ENCODE results near the gene LYPD5.
"Not testable (repeated sequence)": the region's sequence is repeated elsewhere in the genome, so short reads cannot be mapped to it uniquely, and the experiment has no call there.

LYPD5 gene

DNA sequence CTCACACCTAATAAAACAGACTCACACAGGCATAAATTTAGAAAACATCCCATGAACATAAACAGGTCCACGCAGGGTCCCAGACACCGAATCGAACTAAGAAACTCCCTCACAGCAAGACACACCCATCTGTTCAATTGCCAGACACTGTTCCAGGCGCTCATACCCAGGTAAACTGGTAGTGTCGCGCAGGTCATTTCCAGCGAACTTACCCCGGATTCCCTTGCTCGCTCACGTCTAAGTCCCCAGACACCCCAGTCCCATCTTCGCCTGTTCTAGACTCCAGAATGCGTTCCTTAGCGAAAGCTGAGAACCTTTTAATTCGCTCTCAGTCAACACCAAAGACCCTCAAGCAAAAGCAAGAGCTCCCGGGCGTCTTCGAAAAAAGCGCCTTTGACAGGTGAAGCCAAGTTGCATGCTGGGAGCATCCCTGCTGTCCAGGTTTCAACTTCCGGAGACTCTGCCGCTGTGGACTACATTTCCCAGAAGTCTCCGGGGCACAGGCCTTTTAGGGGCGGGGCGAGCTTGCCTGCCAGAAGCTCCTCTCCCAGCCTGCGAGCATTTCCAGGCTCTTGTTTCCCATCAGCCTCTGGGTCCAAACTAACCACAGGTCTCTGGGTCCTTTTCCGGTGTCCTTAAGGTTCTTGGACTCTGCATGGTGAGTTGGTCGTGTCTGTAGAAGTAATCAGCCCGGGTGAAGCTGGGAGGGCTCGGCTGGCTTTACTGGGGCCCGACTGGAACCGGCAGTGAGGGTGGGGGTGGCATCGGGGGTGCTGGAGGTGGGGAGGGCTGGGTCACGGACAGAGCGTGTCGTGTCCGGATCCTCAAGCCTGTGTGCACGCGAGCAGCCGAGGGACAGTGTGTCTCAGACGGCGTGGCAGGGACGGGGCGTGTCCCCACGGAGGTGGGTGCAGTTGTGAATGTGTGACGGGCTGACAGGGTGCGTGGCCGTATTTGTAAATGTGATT is 24.8 kb upstream of the LYPD5 start, which contains the start of gene ZNF283:
Gene ZNF283, plus strand, starts transcription at position 535 of the 968 bp plus-strand sequence. CDS start 6,184 bp downstream, outside the sequence.
- Mint-ChIP-seq H3K4me3 (peak within 1 kb of the TSS; percentile 97), H3K9me3 (peaks cover 66% of the 10 kb centered on the region), H3K27ac (peak within 1 kb of the TSS; percentile 48), H3K36me3 (ENCODE audit: low read depth) (peaks cover 57% of the 10 kb centered on the region), H3K4me1 (peaks cover 15% of the 10 kb centered on the region), H3K27me3 (ENCODE audit: low read depth, poor library complexity) (peaks cover 40% of the 10 kb centered on the region)
- DNase-seq, result peak; percentile 88
- TF ChIP-seq, protein P1, sequence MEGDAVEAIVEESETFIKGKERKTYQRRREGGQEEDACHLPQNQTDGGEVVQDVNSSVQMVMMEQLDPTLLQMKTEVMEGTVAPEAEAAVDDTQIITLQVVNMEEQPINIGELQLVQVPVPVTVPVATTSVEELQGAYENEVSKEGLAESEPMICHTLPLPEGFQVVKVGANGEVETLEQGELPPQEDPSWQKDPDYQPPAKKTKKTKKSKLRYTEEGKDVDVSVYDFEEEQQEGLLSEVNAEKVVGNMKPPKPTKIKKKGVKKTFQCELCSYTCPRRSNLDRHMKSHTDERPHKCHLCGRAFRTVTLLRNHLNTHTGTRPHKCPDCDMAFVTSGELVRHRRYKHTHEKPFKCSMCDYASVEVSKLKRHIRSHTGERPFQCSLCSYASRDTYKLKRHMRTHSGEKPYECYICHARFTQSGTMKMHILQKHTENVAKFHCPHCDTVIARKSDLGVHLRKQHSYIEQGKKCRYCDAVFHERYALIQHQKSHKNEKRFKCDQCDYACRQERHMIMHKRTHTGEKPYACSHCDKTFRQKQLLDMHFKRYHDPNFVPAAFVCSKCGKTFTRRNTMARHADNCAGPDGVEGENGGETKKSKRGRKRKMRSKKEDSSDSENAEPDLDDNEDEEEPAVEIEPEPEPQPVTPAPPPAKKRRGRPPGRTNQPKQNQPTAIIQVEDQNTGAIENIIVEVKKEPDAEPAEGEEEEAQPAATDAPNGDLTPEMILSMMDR (IDR thresholded peaks at IDR 0.05), result no peak

DNA sequence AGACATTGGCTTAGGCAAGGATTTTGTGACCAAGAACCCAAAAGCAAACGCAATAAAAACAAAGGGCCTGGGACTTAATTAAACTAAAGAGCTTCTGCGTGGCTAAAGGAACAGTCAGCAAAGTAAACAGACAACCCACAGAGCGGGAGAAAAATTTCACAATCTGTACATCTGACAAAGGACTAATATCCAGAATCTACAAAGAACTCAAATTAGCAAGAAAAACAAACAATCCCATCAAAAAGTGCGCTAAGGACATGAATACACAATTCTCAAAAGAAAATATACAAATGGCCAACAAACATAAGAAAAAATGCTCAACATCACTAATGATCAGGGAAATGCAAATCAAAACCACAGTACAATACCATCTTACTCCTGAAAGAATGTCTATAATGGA is 22.3 kb upstream of the LYPD5 start:
- H3K36me3 Mint-ChIP-seq (ENCODE audit: low read depth), result peaks cover 33% of the 10 kb centered on the region
- H3K27me3 Mint-ChIP-seq (ENCODE audit: low read depth, poor library complexity), result peaks cover 52% of the 10 kb centered on the region
- H3K9me3 Mint-ChIP-seq, result peaks cover 60% of the 10 kb centered on the region
- not testable (repeated sequence) for H3K27ac Mint-ChIP-seq, H3K4me3 Mint-ChIP-seq, DNase-seq
- peaks cover 15% of the 10 kb centered on the region for H3K4me1 Mint-ChIP-seq

DNA sequence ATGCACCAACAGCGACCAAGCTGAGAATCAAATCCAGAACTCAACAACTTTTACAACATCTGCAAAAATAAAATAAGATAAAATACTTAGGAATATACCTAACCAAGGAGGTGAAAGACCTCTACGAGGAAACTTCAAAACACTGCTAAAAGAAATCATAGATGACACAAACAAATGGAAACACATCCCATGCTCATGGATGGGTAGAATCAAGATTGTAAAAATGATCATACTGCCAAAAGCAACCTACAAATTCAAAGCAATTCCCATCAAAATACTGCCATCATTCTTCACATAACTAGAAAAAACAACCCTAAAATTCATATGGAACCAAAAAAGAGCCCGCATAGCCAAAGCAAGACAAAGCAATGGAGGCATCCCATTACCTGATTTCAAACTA is 21.6 kb upstream of the LYPD5 start:
- H3K9me3 Mint-ChIP-seq, result peaks cover 53% of the 10 kb centered on the region
- H3K27ac Mint-ChIP-seq, DNase-seq, H3K4me3 Mint-ChIP-seq: not testable (repeated sequence)
- peaks cover 26% of the 10 kb centered on the region for H3K36me3 Mint-ChIP-seq (ENCODE audit: low read depth)
- peaks cover 58% of the 10 kb centered on the region for H3K27me3 Mint-ChIP-seq (ENCODE audit: low read depth, poor library complexity)
- peaks cover 15% of the 10 kb centered on the region for H3K4me1 Mint-ChIP-seq

DNA sequence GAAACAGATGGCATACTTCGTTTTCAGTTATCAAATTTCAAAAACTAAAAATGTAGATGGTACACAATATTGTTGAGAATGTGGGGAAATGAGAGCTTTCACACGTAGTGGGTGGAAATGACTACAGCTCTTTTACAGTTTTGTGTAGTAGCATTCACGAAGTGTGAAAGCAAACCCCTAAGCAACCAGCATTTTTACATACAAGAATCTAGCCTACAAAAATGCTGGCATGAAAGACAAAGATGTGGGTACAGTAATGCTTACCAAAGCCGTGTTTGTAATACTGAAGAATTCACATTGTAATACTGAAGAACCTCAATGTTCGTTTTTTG is 18.6 kb upstream of the LYPD5 start:
- peaks cover 32% of the 10 kb centered on the region for H3K9me3 Mint-ChIP-seq
- TF ChIP-seq, protein P1 (IDR thresholded peaks at IDR 0.05), result no peak
- no peak overlapping the region for H3K4me3 Mint-ChIP-seq
- peaks cover 49% of the 10 kb centered on the region for H3K27me3 Mint-ChIP-seq (ENCODE audit: low read depth, poor library complexity)
- no peaks in the 10 kb centered on the region for H3K4me1 Mint-ChIP-seq
- H3K36me3 Mint-ChIP-seq (ENCODE audit: low read depth), result no peaks in the 10 kb centered on the region
- no peak overlapping the region for H3K27ac Mint-ChIP-seq
- no peak for DNase-seq

DNA sequence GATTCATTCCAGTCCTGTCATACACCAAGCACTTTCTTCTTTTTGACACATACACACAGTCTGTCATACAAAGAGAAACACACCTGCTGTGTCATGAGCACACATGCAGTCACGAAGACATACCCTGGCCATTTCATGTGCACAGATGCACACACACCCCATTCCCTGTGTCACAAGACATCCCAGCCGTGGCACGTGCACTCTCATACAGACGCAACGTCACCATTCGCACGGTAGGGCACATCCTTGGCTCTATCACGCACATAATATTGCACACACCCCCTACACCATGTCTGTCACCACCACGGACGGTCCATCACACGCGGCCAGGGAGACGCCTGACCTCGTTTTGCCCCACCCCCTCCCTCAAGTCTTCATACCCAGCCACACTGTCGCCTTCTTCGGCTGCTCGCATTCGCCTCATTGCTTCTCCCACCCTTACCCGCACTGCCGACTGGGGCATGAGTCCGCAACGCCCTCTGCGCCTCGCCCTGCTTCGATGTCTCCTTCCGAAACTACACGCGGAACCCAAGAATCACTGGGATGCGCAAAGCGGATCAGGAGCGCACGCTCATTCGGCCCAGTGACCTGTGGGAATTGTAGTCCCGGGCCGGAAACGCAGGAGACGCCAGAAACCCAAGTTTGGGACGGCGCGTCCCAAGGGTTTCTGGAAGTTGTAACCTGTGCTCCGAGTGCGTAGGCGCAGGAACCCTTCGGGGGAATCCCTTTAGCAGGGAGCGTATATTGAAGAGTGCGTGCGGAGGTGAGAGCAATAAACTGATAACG is 18.0 kb upstream of the LYPD5 start:
- H3K9me3 Mint-ChIP-seq, result peaks cover 28% of the 10 kb centered on the region
- H3K27me3 Mint-ChIP-seq (ENCODE audit: low read depth, poor library complexity), result peaks cover 49% of the 10 kb centered on the region
- no peak overlapping the region for H3K4me3 Mint-ChIP-seq
- TF ChIP-seq, protein P1 (IDR thresholded peaks at IDR 0.05), result no peak
- no peak overlapping the region for H3K27ac Mint-ChIP-seq
- H3K4me1 Mint-ChIP-seq, result no peaks in the 10 kb centered on the region
- DNase-seq, result no peak
- H3K36me3 Mint-ChIP-seq (ENCODE audit: low read depth), result no peaks in the 10 kb centered on the region

DNA sequence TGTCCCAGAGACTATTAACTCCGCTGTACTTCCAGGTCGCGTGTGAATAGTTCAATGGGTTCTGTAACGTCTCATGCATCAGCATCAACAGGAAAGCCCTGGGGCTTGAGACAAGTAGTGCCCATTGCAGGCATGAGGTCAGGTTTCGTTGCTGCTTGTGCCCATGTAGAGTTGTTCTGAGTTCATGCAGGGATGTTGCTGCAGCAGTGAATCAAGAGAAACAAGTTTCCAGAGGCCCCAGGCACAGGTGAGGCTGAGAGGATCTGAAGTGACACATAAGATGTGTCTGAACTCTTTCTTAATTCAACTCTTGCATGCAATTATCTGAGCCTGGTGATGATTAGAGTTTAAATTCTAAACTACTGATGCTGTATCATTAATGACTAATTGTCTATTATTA is 16.3 kb upstream of the LYPD5 start:
- H3K4me1 Mint-ChIP-seq, result no peaks in the 10 kb centered on the region
- H3K36me3 Mint-ChIP-seq (ENCODE audit: low read depth), result no peaks in the 10 kb centered on the region
- TF ChIP-seq, protein P1 (IDR thresholded peaks at IDR 0.05), result no peak
- H3K27me3 Mint-ChIP-seq (ENCODE audit: low read depth, poor library complexity), result peaks cover 44% of the 10 kb centered on the region
- DNase-seq, result no peak
- H3K4me3 Mint-ChIP-seq, result no peak overlapping the region
- no peak overlapping the region for H3K27ac Mint-ChIP-seq
- peaks cover 14% of the 10 kb centered on the region for H3K9me3 Mint-ChIP-seq

DNA sequence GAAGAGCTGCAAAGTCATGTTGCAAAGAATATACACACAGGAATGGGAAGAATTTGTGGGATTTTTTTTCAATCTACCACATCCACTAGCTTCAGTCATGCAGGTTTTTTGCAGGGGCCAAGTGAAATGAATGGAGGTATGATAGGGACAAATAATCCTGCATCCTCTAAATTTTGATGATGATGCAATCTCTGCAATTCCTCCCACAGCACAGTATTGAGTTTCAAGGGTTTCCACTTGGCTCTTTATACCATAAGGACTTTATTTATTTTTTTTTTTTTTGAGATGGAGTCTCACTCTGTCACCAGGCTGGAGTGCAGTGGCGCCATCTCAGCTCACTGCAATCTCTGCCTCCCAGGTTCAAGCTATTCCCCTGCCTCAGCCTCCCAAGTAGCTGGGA is 15.2 kb upstream of the LYPD5 start:
- H3K4me1 Mint-ChIP-seq; H3K4me3 Mint-ChIP-seq; H3K36me3 Mint-ChIP-seq (ENCODE audit: low read depth); H3K27ac Mint-ChIP-seq; DNase-seq: not testable (repeated sequence)
- Mint-ChIP-seq H3K9me3 (peaks cover 14% of the 10 kb centered on the region), H3K27me3 (ENCODE audit: low read depth, poor library complexity) (peaks cover 42% of the 10 kb centered on the region)
